DMS53 treated with DMSO at 0.1 percent for 48 hours (cell line): ENCODE data around the gene DHX8.

Experiments
- DNase-seq: peaks from one replicate; lab custom pipeline; 2025; ENCODE audit not compliant: unreplicated experiment; lab: John Stamatoyannopoulos, UW

Gene DHX8

DNA sequence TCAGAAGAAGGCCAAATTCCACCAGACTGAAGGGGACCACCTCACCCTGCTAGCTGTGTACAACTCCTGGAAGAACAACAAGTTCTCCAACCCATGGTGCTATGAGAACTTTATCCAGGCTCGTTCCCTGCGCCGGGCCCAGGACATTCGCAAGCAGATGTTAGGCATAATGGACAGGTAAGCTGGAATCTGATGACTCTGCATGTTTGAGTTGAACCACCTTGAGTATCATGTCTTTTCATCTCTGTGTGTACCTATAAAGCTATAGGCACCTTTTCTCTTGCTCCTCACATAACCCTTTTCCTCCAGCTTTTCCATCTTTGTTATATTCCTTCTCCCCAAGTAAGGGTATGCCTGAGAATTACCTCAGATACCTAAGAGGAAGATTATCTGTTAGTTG lies 37.6 kb downstream of the DHX8 start:
- no peak for DNase-seq

DNA sequence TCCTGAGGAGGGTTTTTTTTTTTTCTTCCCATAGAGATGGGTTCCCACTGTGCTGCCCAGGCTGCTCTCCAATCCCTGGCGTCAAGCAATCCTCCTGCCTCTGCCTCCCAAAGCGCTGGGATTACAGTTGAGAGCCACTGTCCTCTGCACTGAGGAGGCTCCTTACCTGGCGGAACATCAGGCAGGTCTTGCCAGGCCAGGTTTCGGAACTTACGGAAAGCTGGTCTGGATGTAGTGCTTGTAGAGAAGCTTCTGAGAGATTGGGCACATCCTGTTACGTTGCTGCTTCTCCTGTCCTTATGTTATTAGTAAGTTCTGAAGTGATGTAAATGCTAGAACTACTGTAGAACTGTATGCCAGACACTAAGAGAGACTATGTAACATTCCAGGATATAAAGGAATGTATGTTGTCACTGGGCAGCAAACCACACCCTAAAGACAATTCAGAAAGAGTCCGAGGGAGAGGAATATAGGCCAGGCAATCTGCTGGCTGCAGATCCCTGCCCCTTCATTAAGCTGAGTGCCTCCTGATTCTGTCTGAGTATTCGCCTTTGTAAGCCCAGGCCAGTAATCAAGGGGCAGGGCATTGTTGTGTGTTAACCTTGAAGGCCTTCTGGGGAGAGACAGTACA lies 41.3 kb downstream of the DHX8 start:
- DNase-seq = no peak

DNA sequence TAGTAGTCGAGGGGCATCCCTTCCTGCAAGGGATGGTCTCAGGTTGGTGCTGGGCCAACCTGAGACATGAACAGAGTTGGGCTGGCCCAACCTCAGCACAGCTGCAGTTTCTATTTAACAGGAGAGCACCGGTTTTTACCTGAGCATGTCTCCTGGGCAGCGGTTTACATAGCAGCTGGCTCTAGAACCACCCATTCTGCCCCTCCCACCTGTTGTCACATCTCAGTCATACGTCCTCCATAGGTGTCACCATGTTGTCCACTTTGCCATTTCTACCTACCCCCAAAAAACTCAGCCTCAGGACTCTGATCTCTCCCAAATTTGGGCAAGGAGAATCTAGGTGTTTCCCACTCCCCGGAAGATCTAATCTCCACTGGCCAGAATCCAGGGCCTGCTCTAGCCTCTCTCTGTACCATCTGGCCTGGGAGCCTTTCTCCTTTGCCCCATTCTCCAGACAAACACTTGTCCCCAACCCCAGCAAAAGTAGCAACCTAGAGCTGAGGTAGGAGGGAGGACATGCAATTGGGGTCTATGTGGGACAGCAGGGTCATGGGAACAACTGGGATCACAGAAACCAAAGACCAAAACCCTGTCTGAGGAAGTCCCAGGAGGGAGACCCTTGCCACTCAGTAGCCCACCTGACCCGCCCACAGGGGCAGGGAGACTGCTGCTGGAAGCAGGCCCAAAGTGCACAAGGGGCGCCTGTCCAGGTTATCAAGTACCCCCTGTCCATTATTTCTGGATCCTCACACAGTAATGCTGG lies 43.3 kb downstream of the DHX8 start:
- DNase-seq = no peak

DNA sequence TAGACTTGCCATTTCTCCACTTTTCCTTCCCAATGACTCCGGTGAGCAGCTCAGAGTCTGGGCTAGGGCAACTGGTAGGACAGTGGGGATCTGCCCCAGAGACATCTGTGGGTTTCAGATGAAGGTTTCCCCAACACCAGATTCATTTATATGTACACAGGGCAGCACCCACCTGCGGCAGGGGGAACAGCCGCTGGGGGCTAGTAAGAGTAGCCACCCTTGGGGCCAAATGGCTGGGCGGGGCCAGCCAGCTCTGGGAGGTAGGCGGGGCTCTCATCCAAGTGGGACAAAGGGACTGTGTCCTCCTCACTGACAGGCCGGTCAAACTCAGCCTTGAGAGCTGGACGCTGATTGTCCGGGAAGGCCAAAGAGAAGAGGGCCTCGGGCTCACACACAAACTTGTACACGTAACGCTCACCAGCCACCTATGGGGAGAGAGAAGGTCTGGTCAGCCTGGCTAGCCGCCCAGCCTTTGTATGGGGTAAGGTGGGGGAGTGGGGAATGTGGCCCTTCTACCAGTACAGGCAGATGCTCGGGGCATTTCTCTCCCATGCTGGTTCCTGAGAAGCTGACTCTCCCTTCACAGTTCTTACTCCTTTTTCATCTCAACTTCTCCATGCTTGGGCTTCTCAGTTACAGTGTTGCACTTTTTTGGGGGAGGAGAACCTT lies 44.7 kb downstream of the DHX8 start:
- DNase-seq = no peak

DNA sequence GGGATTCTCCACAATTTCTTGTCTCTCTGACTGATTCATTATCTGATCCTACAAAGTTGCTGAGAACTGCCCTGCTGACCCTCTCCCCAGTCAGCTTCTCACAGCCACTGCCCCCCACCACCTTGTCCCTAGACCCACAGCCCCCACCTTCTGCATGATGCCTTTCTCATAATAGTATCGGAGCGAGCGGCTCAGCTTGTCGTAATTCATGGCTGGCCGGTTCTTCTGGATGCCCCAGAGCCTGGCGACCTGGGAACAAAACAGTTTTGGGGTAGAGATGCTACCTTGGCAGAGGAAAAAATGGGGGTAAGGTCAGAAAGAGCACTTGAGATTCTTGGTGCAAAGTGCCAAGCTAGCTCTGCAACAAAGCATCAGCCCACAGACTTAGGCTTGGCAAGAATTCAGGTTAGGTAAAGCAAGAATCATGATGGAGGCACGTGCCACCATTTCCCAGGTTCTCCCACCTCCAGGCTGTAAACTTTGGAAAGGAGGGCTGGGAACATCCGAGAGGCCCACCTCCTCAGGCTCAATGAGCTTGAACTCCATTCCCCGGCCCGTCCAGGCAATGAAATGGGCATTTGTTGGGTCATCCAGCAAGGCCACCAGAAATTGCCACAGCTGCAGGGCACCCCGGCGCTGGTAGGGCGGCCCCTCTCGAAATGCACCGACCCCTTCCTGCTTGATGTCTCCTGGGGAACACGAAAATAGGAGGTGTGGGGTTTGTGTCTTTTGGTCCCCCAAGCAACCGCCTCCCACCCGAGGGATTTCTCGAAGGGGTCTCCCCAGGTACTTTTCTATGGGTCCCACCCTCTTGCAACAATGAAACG lies 45.4 kb downstream of the DHX8 start:
- no peak for DNase-seq

DNA sequence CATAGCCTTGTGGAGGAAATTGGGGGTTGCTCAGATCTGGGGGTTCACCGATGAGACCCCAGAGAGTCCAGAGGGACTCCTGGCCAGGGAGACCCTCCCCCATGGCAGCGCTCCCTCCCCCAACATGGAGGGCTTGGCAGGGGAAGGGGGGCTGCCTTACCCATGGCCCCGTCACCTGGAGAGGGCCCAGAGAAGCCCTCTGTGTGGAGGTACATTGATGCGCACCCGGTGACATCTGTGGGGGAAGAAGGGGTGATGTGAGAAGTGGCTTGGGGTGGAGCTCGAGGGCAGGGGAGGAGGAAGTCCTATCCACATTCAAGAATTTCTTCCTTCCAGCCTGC lies 46.1 kb downstream of the DHX8 start:
- no peak for DNase-seq

DNA sequence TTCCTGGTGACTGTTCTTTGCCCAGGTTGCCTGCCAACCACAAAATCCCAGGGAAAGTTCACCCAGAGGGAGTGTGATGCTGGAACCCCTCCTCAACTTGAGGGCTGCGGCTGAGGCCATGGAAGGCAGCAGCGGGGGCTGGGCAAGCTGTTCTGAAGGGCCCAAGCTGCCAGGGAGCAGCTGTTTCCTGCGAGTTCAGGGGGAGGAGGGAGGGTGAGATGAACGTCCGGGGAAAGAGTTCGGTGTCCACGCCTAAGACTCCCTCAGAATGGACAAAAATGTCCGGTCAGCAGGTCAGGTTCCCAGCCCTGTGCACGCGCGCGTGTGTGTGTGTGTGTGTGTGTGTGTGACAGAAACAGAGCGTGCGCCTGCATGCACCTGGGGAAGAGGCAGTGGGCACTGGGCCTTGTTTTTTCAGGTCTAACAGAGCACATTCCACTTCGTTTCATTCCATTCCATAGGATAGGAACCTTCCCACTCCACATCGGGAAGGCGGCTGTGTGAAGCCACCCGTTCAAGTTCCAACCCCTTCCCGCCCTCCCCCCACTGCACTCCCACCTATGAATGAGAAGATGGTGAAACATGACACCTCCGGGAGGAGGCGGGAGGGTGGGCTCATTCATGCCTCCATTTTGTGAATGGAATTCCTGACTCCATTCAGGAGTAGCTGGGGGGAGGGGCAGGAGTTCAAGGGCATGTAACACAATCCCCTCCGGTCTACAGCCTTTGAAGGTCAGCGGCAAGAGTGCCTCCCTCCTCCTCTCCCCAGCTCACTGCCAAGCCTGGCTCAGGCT lies 46.7 kb downstream of the DHX8 start:
- peak; percentile 97 for DNase-seq

DNA sequence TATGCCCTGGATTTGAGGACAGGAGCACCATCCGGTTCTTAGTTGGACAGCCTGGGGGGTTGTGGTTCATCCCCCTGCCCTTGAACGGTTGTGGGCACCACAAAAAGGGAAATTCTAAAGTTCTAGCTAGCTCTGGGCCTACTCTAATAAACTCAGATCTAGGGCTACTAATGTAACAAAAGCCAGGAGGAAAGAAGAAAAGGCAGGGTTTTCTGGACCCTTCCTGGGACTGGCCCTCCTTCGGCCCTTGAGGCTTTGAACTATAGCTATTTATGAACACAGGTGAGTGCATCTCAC lies 47.3 kb downstream of the DHX8 start:
- DNase-seq = peak; percentile 69

DNA sequence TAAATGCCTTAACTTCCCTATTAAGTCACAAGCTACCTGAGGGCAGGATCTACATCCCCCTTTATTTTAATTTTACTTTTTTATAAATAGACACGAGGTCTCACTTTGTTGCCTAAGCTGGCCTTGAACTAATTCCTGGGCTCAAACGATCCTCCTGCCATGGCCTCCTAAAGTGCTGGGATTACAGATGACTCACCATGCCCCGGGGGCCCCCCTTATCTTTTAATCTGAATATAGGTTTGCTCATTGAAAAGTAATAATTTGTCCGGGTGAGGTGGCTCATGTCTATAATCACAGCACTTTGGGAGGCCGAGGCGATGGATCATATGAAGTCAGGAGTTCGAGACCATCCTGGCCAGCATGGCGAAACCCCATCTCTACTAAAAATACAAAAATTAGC lies 48.2 kb downstream of the DHX8 start:
- no peak for DNase-seq

DNA sequence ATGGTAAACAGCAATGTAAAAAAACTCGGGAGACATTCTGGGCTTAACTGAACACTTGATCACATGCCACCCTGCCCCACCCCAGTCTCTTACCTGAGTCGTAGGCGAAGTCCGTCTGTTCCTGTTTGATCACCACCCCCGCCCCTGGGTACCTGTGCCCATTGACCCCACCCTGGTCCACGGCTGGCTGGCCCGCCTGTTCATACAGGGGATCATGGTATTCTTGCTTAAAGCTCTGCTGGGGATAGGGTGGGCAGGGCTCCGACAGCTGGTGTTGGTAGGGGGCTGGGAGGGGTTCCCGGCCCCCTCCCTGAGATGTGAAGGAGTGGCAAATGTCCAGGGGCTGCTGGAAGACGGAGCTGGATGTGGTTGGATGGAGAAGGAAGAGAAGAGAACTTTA lies 48.8 kb downstream of the DHX8 start:
- DNase-seq = no peak

DNA sequence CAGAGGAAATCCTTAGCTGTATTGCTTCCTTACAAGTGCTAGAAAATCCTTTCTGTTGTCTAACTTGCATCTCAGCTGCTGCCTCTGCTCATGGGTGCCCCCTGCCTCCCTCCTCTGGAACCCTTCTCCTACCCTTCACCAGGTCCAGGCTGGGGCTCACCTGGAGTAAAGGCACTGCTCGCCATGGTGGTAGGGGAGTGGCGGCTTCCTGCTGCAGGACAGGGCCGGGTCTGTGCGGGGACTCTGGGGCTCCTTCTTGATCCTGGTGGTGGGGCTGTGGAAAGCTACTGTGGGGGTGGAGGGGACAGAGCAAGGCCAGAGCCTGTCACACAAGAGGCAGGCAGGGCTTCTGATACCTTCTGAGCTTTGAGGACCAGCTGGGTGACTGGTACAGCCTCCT lies 49.9 kb downstream of the DHX8 start:
- DNase-seq = no peak

DNA sequence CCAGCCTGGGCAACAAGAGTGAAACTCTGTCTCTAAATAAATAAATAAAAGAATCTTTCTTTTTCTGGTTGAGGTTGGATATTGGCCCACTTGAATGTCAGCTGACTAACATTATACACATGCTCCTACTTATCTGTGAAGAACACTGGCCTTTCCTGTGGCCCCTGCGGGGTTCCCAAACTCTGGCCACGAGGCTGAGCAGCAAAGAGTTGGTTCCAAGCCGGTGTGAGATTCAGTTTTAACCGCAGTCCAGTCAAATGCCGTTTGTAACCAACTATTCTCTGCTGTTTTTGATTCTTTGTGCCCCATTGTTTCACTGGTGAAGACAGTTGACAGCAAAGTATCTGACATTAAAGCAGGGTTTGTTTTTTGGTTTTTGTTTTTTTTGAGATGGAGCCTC lies 51.1 kb downstream of the DHX8 start:
- no peak for DNase-seq

DNA sequence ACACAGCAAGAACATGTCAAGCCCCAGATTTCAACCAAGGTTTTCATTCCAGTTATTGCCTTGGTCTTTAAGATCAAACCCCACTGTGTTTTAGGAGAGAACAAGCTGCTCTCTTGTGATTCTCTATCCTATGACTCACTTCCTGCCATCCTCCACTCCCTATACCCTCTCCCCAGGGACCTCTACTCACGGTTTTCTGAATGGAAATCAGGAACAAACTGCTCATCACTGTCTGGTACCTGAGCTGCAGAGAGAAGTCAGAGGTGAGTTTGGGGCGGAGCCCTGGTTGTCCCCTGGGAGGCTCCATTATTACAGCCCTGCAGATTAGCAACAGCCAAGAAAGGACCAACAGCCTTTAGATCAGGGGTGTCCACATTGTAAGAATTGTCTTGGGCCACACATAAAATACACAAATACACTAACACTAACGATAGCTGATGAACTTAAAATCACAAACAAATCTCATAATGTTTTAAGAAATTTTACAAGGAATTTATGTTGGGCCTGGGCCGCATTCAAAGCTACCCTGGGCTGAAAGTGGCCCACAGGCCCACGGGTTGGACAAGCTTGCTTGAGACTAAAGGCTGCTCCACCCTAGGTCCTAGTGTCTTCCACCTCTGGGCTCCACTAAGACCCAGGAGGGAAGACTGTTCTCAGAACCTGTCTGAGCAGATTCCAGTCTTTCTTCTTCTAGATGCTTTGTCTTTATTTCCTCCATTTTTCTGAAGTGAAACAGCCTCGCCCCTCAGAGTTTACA lies 52.6 kb downstream of the DHX8 start:
- peak; percentile 29 for DNase-seq

DNA sequence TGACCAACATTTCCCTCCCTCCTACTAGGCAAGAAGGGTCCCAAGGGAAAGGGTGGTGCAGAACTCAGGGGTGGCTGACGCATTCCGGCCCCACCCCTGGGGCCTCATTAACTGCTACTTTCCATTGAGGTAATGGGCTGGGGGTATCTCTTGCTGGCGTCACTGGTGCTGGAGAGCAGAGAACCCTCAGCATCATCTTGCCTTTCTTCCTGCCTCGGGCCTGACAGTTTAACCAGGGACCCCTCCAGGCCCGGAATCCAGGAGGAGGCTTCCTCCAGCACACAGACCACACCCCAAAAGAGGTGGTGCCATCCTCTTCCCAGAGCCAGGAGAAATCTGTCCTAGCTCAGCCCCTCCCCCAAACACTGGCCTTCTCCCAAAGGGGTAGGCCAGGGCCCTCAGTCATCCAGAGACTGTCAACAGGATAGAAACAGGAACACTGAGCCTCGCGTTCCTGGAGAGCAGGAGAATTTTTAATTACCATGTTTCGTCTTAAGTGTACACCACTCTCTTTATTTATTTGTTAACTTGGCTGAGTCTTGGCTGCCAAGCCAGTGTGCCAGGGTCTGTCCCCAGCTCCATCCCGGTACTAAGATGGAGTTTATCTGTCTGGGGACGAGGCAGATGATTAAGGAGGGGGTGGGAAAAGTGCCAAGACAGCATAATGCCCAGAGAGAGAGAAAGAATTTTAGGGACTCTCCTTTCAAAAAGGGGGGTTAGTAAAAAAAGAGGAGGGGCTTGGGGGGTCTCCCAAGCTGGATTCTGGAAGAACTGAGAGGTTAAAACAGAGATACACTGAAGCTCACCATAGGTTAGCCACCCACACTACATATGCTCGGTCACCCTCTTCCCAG lies 57.3 kb downstream of the DHX8 start:
- DNase-seq = no peak

DNA sequence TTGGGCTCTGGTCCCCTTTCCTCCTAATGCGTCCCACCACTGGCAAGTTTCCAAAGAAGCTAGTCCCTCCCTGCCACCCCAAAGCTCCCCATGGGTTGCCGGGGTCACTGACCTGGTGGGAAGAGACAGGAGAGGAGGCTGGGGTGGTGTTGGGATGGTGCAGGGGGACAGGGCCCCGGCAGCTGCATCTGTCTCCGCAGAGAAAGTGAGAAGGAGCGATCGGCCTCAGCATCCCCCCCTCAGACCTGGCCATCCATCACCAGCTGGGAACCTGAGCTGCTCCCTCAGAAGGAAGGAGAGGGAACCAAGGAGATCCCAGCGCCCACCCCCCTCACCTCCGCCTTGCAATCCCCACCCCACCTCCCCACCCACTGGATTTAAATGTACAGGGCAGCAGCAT lies 59.1 kb downstream of the DHX8 start:
- no peak for DNase-seq

DNA sequence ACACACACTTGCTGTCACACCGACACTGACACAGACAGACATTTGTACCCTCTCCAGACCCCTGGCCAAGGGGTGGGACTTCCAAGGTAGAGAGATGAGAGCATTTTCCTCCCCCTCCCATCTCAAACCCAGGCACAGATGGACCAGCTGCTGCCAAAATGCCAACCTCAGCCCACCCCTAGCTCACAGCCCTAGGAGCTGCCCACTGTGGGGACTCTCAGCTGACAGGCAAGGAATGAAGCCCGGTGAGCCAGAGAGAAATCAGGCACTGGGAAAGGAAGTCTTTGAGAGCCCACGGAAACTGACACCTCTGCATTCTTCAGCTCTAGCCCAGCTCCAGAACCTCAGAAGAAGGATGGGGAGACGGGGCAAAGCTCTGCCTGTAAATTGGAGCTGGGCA lies 59.5 kb downstream of the DHX8 start:
- DNase-seq = no peak

DNA sequence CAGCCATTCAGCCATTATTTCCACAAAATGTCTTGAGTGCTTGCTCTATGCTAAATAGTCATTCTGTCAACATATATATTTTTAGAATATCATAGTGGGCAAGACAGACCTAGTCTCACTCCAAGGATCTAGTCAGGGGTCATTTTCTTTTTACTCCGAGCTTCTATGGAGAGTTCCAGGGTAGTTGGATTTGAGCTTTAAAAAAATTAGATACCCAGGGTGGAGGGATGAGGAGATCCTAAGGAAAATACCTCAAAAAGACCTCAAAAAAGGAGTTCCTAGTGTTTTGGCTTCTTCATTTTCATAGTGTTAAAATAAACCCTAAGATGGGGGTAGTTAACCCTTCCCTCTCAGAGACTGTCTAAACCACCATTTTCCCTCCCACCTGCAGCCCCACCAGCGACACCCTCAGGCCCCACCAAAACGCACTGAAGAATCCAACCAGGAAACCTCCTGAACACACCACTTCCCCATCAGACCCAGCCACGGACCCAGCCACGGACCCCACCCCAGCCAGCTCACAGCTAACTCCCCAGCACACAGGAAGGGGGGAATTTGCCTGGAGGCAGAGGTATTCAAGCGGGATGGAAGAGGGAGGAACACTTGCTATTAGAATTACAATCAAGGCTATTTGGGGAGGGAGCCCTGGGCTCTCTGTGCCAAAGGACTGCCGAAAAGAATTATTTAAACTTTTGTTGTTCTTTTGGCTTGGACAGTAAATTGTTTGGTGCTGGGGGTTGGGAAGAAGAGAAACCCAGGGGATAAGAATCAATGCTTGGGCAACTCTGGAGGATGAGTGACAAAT lies 60.2 kb downstream of the DHX8 start:
- no peak for DNase-seq

DNA sequence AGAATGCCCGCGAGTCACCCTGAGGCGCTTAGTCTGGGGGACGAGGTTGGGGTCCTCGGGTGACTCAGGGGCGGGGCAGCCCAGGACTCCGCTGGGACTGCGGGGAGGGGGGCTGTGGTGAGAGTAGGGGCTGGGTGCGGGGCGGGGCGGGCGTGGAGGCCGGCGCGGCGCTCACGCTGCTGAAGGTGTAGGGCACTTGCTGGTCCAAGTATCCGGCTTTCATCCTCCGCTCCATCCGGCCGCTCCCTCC lies 61.5 kb downstream of the DHX8 start:
- DNase-seq = peak; percentile 70
